Mammary microvascular endothelial cell (primary cell): ENCODE data around the gene NRG3. TPM values are rescaled to one million over a fixed set of nuclear protein-coding genes. Genes with fewer than 3 reads are reported as not detected.

ENCODE experiments used
- total RNA-seq: library from RNA; depleted of rRNA; stranded (reverse); fragments of >200 nt; gene quantifications from 2 replicates; pipeline ENCODE4 v1.2.3, GENCODE V29; 2015

Gene NRG3
- total RNA-seq = 0.13 and 0.20 TPM in 2 replicates

GRCh38 chr10:81874875-81875466 is at the start of gene NRG3:
Gene NRG3 (plus strand): TSS chr10:81875194.

